Suppressor macrophage treated with lipopolysaccharide for 1 hour (primary cell): ENCODE results near the gene CREB3.

Experiments
- DNase-seq, 3 donors: peaks; one replicate each; pipeline ENCODE4 v3.0.0-alpha.2; 2020 to 2022

The CREB3 gene

DNA sequence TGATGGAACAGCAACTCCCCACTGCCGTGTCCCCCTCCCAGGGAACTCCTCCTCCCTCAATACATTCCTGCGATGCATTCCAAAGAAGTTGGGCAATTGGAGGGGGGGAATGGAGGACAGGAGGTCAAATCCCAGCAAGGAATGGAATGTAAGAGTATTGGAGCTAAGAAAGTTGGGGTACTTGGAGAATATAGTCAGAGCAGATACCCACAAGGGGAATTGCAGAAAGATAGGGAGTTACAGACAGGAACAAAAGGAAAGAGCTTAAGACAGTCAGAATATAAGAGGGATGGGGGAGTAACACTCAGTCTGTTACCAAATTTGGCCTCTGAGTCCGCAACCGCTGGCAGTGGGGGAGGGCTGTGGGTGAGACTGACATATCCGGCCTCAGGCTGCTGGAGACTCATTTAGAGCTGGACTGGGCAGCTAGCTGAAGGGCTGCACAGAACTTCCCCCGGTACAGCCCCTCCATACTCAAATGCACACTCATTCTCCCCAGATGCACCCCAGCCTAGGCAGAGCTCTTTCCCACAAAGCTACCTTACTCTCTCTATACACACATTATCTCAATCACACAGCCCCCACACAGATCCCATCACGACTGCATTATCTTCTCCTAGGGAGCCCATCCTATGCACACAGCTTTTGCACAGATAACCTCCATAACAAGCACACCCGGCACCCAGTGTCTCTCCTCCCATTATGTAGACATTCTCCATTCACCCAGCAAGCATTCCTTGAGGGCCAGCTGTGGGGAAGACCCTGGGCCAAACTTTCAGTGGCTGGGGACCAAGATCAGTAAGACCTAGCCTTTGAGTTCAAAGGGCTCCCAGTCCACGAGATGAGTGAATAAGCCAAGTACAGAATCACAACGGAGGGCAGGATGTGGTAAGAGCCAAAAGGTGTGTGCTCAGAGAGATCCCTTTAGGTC lies 4.2 kb upstream of the CREB3 start:
- peak; percentile 83 to 86 (median 86) for DNase-seq

DNA sequence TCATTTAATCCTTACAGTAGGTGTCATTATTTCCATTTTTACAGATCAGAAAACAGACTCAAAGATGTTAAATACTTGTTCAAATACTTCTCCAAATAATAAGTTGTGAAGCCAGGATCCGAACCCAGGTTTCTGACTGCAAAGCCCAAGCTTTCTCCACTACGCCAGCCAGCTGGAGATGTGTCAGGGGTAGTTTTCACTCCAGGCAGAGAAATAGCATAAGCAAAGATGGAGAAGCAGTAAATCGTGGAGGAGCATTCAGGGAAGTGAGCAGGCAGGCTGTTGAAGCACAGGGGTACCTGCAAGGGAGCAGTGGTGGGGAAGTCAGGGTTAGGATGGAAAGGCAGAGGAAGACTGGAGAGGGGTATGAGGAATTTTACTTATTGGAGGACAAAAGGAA lies 3.4 kb upstream of the CREB3 start:
- no peak for DNase-seq

DNA sequence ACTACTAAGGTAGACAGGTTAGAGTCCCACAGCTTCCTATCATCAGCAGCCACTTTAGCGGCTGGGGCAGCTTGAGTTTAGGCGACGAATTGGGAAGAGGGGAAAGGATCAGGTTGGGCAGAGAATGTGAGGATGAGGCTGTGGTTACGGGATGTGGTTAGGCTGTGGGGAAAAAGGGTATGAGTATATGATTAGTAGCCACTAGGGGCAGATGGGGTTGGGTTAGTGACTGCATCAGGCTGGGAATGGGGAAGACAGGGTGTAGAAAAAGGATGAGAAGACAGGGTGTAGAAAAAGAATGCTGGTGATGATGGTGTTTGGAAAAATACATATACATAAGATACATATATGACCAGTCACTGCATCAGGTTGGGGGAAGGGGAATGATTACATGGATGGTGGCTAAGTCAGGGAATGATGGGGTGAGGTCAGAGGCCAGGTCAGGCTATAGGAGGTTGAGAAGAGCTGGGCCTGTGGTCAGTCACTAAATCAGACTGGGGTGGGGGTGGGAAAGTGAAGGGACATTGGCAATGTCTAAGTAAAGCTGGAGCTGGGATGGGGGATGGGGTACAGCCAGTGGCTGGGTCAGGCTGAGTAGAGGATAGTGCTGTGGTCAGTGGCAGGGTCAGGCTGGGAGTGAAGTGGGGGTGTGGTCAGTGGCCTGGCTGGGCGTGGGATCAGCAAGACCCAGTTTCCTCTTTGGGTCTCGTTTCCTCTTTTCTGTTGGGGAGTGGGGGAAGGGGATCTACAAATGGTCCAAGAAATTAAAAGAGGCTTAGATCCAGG lies 2.6 kb upstream of the CREB3 start:
- DNase-seq, result peak; percentile 78 to 84 (median 83)

- DNase-seq, result no peak
Measured at GRCh38 chr9:35730486-35730854, 2.0 kb upstream of the CREB3 start.

DNA sequence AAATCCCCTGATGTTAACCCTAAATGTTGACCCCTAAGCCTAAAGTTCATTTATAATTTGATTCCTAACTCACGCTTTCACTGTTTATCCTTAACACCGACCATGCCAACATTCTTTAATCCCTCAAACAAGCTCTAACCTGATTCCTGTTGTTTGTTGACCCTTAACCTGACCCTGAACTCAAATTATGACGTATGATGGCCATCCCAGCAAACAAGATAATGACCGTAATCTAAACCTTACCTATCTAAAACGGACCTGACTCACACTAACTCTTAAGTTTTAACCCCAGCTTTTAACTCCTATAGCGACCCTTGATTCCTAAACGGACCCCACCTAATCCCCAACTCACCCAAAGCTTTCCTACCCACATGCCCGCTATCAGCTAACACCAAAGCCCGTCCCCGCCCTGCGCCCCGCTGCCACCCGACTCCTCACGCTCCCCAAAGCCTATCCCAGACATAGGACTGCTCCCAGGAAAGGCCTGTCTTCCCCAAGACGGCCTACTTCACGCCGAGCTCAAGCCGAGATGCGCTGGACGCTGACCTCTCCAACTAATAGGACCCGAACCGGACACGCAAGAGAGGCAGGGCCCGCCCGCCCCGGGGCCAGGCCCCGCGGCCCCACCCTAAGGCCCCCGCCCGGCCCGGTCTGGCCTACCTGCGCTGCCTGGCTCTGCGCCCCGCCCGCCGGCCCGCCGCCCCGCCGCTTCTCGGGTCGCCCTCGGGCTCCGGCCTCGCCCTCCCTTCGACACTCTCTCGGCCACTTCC lies 866 bp upstream of the CREB3 start:
- no peak for DNase-seq

GRCh38 chr9:35732800-35733541 lies 505 bp downstream of the CREB3 start:
- DNase-seq, result peak; percentile 46 to 61 (median 51)

GRCh38 chr9:35734096-35734495 lies 1.6 kb downstream of the CREB3 start:
- DNase-seq, result no peak

- peak; percentile 77 to 81 (median 78) for DNase-seq
Measured at GRCh38 chr9:35736201-35736633, 3.8 kb downstream of the CREB3 start.

DNA sequence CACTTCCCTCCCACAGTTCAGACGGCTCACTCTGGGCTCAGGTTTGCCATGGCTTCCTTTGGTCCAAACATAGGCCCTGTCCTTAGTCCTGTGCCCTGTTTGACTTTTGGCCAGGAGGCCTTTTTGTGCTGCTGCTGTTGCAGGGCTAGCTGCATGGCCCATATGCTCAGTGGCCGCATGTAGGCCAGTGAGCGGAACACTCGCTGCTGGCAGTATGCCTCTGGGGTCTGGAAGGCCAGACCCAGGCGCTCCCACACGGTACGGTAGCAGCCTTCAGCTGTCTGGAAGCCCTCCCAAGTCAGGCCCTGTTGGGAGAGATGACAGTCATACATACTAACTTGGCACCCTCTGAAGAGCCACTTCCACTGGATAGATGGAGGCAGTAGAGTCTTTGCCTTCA lies 4.7 kb downstream of the CREB3 start:
- no peak for DNase-seq

DNA sequence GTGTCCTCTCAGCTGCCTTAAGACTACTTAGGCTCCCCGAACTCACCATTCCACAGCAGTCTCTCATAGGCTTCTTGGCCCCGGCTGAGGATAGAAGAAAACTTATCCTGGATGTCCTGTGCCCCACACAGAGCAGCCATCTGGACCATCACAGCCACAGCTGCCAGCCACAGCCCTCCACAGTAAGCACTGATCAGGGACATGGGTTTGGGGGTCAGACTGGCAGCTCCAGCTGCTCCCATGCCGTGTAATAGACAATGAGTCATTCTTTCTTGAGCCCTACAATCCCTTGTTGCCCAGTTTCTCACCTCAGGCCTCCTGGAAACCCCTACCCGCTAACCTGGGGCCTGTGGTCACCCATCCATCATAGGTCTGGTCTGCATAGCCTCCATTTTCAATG lies 5.7 kb downstream of the CREB3 start:
- DNase-seq, result no peak

GRCh38 chr9:35738924-35739323 lies 6.5 kb downstream of the CREB3 start:
- no peak for DNase-seq

DNA sequence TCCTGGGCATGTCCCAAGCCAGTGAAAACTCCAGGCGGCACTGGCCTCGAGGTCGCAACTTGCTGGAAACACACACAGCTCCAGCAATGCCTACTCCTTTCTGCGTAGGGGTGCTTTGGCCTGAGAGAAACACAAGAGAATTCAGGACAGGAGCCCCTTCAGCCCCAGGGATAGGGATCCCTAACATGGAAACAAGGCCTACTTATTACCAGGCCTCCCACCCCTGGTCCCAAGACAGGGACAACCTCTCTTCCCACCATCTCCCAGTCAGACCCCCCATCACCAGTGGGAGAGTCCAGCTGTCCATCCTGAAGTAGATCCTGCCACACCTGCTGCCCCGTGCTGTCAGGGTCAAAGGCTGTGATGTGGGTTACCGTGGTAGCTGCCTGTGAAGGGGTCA lies 7.8 kb downstream of the CREB3 start:
- no peak for DNase-seq

GRCh38 chr9:35741740-35742139 lies 9.3 kb downstream of the CREB3 start:
- DNase-seq, result no peak

DNA sequence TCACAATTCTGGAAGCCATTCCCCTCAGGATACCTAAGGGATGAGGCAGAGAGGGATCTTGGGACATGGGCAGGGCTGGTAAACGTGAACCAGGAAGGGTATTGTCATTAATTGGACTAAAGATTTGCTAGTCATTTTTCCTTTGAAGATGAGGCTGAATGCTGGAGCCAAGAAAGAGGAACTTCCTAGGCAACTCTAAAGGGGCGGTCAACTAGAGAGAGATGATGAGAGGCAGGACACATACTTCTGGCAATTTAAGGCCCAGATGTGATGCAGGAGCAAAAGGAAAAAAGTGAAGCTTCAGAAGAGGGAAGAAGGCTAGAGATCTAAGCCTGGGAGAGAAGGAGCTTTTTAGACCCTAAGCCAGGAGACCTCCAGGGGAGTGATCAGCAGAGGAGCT lies 11.0 kb downstream of the CREB3 start:
- DNase-seq, result peak in 2 of 3 donors; percentile 18 to 26

DNA sequence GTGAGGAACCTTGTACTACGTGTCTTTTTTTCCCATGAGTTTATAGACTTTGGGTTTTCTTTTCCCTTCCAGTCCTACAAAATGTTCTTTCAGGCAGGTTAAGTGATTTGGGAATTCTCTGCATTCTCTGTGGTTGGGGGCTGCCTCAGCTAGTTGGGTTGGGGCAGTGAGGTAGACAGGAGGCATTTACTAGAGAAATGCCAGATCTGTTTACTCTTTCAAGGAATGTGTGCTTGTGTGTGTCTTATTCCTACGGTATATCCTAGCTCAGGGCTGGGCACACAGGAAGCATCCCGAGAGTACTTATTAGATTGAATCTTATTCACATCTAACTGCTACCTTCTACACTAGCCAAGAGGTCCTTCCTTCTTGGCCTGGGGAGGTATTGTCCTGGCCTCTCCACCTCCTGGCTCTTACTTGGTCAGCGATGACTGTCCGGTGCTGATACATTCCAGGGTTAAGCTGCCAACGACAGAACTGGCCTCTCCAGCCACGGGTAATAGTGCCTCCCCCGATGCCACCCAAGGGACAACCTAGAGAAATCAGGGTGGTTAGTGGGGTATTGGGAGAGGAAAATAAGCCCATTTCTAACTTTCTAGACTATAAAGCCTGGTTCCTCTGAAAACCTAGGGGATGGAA lies 11.5 kb downstream of the CREB3 start:
- DNase-seq, result no peak

- no peak for DNase-seq
Measured at GRCh38 chr9:35745569-35745968, 13.1 kb downstream of the CREB3 start.

DNA sequence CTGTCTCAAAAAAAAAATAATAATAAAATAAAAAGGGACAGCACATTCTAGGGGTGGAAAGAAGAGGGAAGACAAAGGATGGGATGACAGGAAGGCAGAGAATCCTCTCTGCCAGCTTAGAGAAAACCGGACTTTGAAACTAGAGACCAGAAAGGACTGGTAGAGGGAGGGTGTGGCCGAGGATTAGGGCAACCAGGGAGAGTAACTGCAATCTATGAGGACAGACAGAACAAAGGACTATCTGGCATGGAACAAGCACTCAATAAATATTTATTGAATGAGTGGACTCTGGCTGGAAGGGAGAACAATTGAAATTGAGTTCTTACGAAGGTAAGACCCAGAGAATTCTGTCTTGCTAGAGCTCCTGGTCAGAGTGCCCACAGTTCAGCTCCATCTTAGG lies 14.1 kb downstream of the CREB3 start:
- DNase-seq, result no peak

DNA sequence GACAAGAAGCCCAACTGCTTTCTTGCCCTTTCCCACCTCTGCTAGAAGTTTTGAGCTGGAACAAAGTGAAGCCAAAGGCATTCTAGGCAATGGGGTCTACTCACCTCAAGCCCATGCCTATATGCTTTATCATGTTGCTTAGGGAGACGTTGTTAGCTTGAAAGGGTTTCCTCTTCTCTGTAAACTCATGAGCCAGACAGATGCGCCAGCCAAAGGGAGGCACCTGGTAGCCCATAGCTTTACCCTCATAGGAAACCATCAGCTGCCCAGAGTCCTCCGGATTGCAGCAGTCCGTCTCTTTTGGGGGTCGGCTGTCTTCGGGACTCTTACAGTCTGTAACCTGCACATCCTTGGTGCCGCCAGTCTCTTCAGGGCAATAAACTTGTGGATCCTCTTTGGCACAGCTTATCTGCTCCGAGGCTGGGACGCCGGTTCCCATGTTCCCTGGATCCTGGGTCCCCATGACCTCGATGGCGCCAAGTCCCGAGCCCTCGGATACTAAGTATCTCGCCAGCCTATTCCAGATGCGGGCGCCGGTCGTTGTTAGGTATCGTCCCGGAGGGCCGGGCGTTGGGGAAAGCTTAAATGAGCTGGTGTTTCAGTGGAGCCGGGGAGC lies 15.9 kb downstream of the CREB3 start:
- no peak for DNase-seq

DNA sequence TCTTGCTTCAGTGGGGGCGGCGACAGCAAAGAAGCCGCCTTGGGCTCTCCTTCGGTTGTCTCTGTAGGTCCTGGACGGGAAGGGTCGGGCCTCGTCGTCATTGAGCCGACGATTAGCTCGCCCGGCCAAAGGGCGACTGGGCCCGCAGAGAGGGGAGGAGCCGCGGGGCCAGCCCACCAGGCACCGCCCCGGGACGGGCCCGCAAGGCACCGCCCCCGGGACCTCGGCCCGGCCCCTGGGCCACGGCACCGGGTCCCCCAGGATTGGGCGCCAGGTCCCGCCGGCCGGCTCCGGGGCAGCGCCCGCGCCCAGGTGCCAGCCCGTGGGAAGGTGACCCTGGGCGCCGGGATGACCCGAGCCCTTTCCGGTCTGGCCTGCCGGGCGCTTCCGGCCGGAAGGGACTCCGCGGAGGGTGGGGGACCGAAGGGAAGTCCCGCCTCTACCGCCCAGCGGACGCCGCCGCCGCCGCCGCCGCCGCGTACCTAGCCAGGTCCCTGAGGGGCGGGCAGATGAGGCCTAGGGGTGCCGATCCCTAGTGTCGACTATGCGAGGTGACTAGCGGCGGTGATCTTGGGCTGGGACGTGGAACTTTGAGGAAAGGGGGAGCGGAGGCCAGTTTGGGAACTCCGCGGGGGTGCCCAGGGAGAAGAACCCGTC lies 16.5 kb downstream of the CREB3 start, which contains the start of the genes GBA2 and RGP1:
Gene GBA2 (minus strand): TSS at position 371 of the 657 bp plus-strand sequence. CDS start 524 bp downstream, outside the sequence.
Gene RGP1 (plus strand): TSS at position 430 of the 657 bp plus-strand sequence. CDS start 469 bp downstream, outside the sequence.
- peak; percentile 82 to 93 (median 88) for DNase-seq

DNA sequence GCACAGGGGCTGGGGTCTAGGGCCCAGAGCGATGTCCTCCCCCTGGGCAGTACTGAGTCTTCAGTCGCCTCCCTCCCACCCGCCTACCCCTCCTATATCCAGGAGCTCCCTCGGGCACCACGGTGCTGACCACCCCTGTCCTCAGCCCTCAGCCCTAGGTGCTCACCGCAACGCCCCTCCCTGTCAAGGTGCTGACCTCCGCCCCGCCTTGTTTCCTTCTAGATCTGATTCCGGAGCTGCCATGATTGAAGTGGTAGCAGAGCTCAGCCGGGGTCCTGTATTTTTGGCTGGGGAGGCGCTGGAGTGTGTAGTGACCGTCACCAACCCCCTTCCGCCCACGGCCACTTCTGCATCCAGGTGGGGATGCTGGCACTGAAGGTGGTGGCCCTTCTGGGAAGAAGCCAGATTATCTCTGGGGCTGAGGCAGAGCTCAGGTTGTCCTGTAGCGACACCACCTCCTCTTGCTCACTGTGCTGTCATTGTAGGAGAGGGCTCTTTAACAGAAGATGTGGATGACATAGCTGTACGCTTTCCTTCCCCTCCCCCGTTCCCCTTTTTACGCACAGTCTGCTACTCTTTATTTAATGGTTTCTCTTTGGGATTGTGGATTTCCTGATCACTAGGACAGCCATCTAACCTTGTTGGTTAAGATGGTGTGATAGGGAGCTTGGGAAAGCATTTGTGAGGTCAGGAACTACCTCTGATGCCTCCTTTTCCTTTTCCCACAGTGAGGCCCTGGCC lies 17.2 kb downstream of the CREB3 start:
- peak in 2 of 3 donors; percentile 52 to 53 for DNase-seq
